Activated CD8-positive, alpha-beta memory T cell treated with anti-CD3 and anti-CD28 coated beads for 24 hours (primary cell): ENCODE results near the gene SYP.
"Not testable (repeated sequence)": the region's sequence is repeated elsewhere in the genome, so short reads cannot be mapped to it uniquely, and the experiment has no call there.

ENCODE experiments used
- DNase-seq: peaks from one replicate; pipeline ENCODE4 v3.0.0-alpha.2; 2020

SYP gene

DNA sequence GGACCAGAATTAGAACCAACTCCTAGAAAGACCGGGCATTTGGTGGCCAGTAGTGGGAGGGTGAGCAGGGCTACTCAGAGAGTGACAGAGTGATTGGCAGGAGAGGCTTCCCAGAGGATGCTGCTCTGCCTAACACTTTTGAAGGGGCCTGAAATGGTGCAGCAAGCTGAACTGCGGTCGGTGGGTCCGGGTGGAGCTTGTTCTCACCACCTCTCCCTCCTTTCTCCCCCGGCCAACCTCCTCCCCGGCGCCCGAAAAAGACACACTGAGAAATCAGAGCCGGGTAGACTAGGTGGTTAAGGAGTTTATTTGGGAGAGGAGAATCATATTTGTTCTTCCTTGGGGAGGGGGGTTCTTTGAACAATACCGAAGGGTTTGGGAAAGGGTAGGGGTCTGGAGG is 12.5 kb downstream of the SYP start:
- DNase-seq: no peak

DNA sequence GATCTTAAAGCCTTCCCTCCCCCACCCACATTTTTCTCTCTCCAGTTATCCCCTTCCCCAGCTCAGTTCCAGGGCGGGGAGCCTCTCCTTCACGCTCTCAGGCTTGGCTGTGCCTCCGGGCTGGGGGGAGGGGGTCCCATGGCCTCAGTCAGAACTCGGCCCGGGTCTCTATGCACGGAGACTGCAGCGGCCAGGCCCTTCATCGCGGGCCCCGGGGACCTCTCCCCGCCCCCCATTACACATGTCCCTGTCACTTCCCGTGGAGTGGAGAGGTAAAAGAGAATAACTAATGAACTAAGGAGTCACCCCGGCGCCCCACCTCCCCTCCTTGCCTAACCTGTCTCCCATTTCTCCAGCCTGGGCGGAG is 13.0 kb downstream of the SYP start:
- DNase-seq: no peak

DNA sequence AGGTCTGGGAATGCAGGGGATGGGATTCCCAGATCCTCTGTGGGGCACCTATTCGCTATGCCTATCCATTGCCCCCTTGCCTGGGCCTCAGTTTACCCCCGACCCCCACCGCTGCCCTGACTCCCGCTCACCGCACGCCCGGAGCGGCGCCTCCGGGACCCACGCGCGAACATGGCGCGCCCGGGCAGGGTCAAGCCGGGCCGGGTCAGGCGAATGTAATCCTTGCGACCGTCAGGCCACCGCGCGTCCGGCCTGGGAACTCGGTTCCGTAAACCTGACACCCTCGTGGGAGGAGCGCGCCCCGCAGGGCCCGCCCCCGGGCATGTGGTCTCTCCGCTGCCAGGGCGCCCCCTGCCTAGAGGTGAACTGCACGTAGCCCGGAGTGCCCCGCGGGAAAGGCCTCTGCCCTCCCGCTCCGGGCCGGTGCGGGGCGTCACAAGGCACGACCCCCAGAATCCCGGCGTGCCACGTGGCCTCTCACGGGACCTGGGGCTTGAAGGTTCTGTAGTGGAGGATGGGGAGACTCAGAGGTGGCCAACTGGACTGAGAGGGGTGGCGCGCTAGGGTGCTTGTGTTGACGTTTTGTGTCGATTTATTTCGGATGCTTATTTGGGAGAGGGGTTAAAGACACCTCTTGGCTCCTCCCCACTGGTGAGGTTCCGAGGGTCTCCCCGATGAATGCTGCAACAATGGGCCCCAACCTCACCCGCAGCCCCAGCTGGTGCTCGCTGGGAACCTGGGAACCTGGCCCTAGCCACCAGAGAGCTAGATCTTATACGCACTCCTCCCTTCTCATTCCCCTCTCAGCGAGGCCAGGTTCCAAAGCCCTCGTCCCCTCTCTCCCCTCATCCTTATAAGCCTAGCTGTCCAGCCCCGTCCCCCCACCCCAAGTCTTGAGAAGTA is 13.6 kb downstream of the SYP start, which contains the start of gene PRICKLE3:
Gene PRICKLE3 (minus strand): TSS at position 249 of the 903 bp plus-strand sequence. CDS start 76 bp downstream, at position 173.
- peak; percentile 86 for DNase-seq

DNA sequence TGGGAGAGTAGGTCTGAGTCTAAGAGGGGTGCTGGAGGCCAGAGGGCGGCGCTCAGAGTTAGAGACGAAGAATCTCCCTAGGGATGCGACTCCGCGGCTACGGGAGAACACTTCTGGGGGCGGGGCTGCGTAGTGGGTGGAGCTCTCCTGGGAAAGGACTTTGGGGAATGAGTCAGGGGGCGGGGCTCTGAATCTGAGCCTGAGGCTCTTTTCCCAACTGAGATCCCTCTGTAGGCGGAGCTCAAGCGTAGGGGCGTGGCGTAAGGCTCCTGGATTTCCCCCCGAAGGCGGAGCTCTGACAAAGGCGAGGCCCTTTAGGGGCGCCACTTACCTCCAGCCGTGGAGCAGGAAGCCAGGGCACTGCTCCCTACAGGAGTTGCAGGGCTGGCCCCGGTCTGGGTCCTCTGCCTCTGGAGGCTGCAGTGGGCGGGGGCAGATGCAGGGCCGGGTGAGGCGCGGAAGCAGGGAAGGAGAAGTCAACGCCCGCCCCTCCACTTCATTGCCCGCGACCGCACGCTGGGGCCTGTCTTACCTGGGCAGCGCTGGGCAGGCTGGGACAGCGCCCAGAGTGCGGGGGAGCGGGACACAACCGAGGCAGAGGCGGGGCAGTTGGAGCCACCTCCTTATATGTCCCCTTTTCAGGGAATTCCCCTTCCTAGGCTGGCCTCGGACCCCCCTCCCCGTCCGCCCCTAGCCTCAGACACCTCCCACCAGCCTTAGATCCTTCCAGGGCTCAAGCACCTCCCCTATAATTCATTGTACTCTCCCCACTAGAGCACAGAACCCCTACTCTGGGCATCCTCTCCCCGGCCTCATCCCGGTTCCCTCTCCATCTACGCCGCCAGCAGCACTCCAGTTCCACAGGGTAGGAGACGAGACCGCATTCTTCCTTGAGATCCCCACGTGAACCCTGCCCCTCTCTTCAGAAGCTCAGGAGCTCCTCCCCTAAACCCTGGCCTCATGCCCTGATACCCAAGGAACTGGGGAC is 15.4 kb downstream of the SYP start:
- DNase-seq: peak; percentile 65

DNA sequence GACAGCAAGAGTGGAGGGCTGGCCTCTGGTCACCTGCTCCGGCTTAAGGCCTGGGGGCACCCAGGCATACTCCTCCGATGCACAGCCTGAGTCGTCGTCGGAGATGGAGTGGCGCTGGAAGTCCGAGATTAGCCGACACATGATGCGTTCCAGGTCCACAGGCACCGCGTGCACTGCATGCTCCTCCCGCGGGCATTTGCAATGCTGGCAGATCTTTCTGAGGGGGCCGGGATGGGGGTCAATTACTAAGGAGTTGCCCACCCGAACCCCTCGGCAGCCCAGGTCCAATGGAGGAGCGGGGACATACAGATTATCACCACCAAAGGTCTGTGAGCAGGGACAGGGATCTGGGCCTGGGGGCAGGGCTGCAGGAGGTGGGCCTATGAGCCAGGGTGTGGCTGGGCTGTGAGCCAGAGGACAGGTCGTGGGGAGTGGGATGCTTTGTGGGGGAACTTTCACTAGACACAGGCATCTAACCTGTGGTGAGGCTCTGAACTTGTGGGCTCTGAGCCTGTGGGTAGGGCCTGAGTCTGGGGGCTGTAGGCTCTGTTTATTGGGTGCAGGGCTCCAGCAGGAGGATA is 16.2 kb downstream of the SYP start:
- DNase-seq: no peak

DNA sequence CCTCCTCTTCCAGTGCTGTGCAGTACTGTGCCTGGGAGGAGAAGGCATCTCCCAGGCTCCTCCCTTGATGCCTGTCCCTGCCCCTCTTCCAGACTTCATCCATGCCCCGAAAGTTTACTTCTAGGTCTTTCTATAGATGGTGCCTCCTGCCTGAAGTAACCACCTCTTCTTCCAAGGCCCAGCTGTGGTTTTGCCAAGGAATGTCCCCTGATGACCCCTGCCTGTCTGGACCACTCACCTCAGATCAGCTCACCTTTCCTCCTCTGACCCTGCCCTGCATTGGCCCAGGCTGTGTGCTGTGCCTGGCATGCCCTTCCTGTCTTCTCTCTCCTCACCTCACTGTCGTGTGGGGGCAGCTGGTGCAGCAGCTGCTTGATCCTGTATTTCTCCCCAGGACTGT is 20.6 kb downstream of the SYP start:
- DNase-seq: no peak

DNA sequence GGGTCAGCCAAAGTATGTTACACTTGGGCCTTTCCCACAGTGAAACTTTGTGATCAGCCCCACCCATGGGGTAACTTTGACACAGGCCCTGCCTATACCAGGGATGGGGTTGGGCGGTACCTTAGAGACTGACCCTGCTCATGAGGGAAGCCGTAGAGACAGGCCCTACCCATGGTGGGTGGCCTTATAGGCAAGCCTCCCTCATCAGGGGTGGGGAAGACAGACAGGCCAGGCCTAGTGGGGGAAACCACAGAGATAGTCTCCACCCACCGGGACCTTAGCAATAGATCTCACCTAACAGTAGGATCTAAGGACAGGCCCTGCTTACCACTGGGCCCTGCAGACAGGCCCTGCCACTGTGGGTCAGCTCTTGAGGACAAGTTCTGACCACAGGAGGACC is 21.5 kb downstream of the SYP start:
- no peak for DNase-seq

DNA sequence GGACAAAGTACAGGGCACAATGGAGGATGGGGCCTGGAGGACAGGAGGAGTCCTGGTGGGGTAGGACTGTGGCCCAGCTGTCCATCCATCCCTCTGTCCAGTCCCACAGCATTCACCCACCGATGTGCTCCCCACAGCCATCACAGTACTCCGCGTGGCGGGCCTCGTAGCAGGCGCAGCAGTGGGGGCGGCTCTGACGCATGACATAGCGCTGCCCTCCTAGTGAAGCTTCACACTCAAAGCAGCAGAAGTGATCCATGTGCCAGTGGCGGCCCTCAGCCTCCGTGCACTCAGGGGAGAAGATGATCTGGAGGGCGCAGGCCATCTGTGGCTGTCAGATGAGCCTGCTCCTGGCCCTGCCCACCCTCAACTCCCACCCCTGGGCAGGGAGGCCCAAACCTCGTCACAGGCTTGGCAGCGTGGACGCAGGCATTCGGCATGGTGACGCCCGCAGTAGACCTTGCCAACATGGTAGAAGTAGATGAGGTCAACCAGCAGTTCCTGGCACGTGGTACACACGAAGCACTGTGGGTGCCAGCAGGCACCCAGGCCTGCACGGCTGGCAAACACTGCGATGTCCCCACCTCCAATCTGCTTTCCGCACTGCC is 22.0 kb downstream of the SYP start:
- DNase-seq: no peak

DNA sequence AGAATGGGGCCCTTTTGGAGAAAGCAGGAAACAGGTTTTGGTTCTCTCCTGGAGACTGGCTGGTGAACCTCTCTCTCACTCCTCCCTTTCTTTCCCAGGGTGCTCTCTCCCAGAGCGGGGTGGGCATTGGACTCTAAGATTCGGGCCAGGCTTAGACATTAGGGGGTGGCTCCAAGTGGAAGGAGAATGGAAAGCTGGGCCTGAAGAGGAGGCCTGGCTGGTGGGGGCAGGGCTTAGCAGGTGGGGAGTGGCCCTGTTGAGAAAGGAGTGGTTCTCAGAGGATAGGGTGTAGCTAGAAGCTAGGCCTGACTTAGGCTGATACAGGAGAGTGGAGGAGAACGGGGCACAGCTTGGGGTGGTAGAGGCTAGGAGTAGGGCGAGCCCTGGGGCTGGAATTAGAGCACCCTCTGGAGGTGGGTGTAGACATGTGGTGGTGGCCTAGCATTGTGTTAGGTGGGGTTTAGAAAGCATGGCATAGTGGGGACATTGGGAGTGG is 22.6 kb downstream of the SYP start:
- no peak for DNase-seq

DNA sequence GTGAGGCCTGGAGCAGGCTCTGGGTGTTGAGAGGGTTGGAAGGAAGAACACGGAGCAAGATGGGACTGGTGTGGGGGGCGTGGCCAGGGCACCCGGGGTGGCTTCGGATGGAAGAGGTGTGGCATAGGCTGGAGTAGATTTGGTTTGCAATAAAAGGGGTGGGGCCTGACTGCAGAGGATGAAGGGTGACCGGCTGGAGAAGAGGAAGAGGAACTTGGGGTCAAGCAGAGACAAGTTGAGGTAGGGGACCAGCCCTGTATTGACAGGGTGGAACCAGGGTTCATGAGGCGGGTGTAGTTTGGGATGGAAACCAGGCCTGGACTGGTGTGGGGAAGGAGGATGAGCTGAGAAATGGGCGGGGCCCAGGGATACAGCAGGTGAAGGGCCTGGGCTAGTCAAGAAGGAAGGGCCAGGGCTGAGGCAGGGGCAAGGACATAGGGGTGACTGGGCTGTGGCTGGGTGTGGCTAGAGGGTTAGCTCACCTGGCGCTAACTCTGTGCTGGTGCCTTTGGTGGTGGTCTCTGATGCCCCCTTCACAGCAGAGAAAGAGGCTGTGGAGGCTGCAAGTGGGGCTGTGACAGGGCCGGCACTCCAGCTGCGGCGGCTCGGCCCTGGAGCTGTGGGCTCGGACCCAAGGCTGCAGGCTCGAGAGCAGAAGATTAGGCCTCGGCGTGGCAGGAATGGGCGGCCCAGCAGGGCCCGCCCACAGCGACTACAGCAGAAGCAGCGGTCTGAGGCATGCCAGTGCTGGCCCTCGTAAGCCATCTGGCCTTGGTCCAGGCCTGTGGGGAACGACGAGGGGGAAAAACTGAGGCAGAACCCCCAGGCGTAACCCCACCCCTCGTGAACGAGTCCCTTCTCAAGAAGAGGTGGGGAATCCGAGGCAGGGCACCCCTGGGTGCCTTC is 23.3 kb downstream of the SYP start:
- no peak for DNase-seq

DNA sequence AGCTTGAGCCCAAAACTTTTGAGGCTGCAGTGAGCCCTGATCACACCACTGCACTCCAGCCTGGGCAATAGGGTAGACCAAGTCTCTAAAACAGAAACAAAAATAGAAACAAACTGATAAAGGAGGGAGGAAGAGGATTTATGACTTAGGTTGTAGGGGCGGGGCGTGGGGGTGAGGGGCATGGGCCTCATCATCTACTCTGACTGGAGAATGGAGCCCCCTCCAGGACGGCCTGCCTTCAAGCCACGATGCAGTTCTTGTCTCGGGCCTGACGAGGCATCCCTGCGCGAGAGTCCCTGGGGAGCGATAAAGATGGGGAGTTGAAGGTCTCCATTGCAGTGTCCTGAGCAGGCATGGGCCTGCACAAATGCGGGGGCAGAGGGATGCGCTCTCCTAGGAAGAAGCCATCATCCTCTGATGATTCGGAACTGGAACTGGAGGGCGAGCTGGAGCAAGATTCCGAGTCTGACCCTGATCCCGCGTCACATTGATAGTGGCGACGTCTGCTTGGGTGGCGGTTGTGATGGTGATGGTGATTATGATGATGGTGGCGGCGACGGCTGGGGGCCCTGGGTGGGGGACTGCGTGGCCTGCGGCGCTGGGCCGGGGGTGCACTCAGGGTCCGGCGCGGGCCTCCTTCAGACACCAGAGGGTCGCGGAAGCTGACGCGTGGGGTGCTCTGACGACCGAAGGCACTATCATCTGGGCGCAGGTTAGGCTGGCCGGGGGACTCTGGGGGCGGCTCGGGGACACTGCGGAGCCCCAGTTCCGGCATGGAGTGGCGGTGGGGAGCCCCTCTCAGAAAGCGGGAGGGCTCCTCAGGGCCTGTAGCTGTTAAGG is 24.3 kb downstream of the SYP start:
- DNase-seq: no peak

DNA sequence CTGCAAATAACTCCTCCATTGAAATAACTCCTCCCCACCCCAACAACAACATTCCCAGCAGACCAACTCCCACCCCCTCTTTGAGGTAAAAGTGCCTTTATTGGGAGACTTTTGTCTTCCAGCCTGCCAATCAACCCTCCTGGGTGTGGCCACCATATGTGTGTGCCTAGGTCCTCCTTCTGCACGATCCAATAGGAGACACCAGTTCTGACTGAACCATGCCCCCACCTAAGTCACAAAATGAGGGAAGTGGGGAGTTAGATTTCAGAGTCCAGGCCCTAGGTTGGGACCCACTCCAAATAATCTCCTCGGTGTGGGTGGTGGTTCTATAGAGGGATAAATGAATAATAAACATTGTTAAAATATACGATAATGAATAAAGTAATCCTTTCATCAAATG is 25.3 kb downstream of the SYP start:
- no peak for DNase-seq

DNA sequence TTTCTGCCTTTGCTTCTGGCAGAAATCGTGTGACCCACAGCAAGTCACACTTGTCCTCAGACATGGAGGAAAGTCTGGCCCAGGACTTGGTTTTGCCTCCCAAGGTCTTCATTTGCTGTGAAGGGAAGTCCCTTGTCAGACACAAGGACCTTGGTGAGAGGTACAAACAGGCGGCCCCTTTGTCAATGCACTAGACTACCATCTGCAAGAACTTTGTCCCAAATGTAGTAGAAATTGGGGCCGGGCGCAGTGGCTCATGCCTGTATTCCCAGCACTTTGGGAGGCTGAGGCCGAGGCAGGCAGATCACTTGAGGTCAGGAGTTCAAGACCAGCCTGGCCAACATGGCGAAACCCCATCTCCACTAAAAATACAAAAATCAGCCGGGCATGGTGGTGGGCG is 26.4 kb downstream of the SYP start:
- DNase-seq: not testable (repeated sequence)

DNA sequence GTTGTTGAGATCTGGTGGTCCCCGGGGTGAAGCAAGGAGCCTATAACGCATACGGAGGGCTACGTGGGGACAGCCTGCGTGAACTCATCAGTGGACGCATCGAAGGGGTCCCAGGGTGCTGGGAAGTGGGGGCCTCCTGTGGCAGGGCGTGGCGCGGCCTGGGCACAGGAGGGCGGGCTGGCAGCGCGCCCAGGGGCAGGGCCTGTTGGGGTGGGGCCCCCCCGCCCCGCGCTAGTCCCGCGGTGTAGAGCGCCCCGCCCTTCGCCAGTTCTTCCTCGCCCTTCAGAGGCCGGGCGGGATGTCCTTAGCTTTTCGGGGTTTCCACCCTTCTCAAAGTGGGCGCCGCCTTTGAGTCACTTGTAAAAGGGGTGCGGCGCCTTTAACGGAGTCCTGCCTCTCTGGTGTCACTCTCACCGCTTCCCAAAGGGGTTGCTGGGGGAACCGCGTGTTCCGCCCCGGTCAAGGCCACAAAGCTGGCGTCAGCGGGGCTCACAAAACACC is 27.7 kb downstream of the SYP start:
- peak; percentile 81 for DNase-seq

DNA sequence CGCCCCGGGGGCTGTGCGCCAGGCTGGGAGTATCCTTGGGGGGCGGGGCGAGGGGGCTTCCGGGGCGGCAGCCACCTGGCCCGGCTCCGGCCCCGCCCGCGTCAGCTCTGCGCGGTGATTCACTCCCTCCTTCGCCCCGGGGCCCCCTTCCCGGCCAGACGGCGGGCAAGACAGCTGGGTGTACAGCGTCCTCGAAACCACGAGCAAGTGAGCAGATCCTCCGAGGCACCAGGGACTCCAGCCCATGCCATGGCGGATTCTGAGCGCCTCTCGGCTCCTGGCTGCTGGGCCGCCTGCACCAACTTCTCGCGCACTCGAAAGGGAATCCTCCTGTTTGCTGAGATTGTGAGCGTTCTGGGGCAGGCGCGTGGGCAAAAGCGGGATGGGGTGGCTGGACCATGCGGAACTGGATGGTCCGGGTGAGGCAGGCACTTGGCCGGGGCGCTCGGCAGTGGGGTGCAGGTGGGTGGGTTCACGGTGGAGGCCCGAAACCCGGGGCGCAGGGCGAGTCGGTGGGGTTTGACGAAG is 28.2 kb downstream of the SYP start, which contains the start of gene PLP2:
Gene PLP2 (plus strand): TSS at position 147 of the 528 bp plus-strand sequence. CDS start 103 bp downstream, at position 250.
- peak; percentile 85 for DNase-seq

DNA sequence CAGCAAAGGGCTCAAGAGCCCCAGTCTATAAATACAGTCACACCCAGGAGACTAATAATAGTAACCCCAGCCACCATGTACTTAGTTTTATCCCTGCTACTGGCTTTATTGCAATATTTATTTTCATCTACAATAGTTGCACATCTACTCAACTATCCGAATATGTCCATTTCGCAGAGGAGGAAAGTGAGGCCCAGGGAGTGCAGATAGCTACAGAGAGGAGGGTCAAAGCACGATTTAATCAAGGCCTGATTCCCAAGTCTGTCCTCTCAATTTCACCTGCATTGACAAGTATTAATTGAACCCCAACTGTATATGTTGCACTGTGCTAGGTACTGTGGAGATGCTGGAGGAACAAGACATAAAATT is 32.3 kb downstream of the SYP start:
- no peak for DNase-seq

DNA sequence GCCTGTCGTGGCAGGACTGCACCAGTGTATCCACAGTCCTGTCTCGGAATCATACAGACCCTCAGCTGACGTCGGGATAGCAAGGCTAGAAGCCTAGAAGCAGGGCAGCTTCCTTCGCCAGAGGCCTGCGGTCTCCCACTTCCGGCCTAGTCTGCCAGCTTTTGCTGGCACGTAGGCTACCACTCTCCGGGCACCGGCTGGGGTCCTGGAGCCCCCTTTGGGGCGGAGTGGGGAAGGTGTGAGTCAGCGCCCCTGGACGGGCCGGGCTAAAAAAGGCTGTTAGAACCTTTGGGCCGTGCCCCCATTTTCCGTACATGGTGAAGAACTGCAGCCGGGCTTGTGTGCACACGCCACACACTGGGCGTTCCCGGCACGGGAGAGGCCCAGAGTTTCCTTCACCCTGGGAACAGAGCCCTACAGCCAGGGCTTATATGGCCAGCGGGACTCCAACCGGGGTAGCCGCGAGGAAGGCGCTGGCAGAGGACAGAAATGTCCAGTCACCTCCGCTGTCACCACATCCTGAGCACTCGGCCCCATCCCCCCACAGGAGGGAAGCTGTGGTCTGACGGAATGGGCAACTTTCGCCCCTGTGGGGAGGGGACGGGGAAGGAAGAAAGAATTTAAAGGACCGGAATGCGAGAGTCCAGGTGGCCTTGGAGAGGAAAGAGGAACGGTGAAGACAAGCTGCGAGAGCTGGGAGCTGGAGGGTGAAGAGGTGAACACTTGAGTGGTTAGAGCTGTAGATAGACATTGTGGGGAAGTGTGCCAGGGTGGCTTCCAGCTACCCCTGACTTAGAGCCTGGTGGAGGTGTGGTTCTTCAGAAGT is 32.9 kb downstream of the SYP start:
- DNase-seq: peak; percentile 80

DNA sequence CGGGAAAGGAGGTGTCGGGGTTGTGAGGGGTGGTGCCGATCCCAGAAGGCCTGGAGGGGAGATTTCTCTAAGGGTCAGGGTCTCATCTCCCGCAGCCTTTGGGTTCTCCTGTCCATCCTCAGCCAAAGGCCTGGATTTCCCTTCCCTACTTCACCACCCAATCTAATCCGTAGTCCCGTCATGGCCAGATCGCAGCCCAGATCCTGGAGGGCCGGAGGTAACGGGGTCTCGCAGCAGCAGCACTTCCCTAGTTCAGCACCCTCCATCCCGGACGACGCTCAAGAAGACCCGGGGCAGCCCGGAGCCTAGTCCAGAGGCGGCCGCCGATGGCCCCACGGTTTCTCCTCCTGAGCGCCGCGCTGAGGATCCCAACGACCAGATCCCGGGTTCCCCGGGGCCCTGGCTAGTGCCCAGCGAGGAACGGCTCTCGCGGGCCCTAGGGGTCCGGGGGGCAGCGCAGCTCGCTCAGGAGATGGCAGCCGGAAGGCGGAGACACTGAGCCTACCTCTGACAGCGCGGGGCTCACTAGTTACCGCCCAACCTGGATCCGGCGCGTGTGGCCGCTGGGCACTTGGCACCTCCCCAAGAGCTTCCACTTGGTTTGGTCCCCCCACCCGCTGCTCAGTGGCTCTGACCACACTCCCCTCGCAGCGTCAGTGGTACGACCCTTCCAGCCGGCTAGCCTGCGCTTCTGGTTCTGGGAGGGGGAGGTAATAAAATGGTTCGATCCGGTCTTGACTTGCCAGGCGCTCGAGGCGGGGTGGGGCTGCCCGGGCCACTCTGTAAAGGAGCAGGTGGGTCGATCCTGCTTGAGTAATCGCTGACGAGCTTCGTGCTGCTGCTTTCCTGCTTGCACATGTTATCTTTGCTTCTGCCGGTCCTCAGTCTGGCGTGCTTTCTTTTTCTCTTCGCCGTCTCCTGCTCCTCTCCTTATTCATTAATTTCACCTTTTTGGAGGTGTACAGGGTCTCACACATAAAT is 33.8 kb downstream of the SYP start:
- peak; percentile 82 for DNase-seq
